Right lobe of liver (tissue), 6 donors: ENCODE measurements around the gene ACE2. TPM values are rescaled to one million over a fixed set of nuclear protein-coding genes. Genes with fewer than 3 reads are reported as not detected.
A peak's percentile ranks its signal among the peaks of the same experiment; 100 is the strongest.

Experiments
- ATAC-seq, 4 donors: fragments of 200-7000 bp; cut with Tn5 transposase; one replicate each; pipeline ENCODE4 v1.9.1; 2020; ENCODE audit warnings: mild to moderate bottlenecking in 4 of 4, moderate library complexity in 4 of 4
- DNase-seq, 3 donors: peaks; one replicate each; pipeline ENCODE4 v3.0.0-alpha.2; 2020
- H3K27ac ChIP-seq, 3 donors: fragments of 200-600 bp; one replicate each; pipeline ENCODE4 v1.8.0; 2022
- H3K27me3 ChIP-seq, 2 donors: fragments of 200-600 bp; one replicate each; pipeline ENCODE4 v1.8.0; 2022
- H3K36me3 ChIP-seq, 4 donors: fragments of 200-600 bp; sonication (generic) in 1 of 4; one replicate each; pipeline versions ENCODE4 v1.5.1 to v1.8.0; 2017 to 2022; ENCODE audit warnings: control low read depth in 1 of 4
- H3K4me1 ChIP-seq, 4 donors: fragments of 200-600 bp; sonication (generic) in 1 of 4; one replicate each; pipeline versions ENCODE4 v1.5.1 to v1.8.0; 2017 to 2022; ENCODE audit warnings: control low read depth in 1 of 4
- H3K4me3 ChIP-seq, 3 donors: fragments of 200-600 bp; one replicate each; pipeline ENCODE4 v1.8.0; 2022
- H3K9me3 ChIP-seq, 4 donors: fragments of 200-600 bp; sonication (generic) in 1 of 4; one replicate each; pipeline versions ENCODE4 v1.5.1 to v1.8.0; 2017 to 2022; ENCODE audit warnings: control low read depth in 1 of 4
- POLR2A ChIP-seq: fragments of 450-650 bp; IDR thresholded peaks from one replicate; pipeline ENCODE4 v1.6.1; 2017; ENCODE audit warnings: antibody characterized with exemption, mild to moderate bottlenecking
- WGBS: methylation state at CpG from one replicate; pipeline ENCODE4 v1.1.6; 2018; ENCODE audit warnings: low coverage, low lambda C conversion rate; ENCODE audit not compliant: insufficient coverage; ENCODE audit errors: missing lambda C conversion rate; 5-methylcytosine and 5-hydroxymethylcytosine counted together
- intact Hi-C, 2 donors: fragments of 100-400 bp; cut with DNase I; formaldehyde crosslinking; loops; one replicate each; pipeline versions ENCODE4 v1.11.2 to v1.14.1; 2022
- total RNA-seq, 6 experiments: library from RNA; depleted of rRNA in 2 of 6; stranded (reverse); fragments of >200 nt in 2 of 6; fragmentation: NEBNext Ultra II Directional in 3 of 6; extraction: Animal tissue kit (Norgen Biotek cat#: 25700) in 3 of 6; gene quantifications; one replicate each; pipeline versions ENCODE4 v1.1.0 to v1.2.4, GENCODE V29; 2016 to 2023
- TF ChIP-seq, protein P1 (sequence below), 4 donors: fragments of 200-600 bp in 3 of 4; fragments of 450-650 bp in 1 of 4; IDR thresholded peaks; one replicate each; pipeline versions ENCODE4 v1.5.1 to v1.8.0; 2016 to 2022; ENCODE audit warnings: antibody characterized with exemption in 4 of 4, mild to moderate bottlenecking in 2 of 4
- donor health status: DM: no; HTN: yes; CAD: no.
- donor health status: DM: no; HTN: no; CAD: no.
- donor health status: DM: no; HTN: no; CAD: no.
- donor health status: DM: no; HTN: yes; CAD: no.
- donor health status: DM: no; HTN: yes; CAD: no.

The ACE2 gene
- total RNA-seq, 6 experiments from 2014 or later, result 0.92 to 8.7 (median 1.4) TPM

DNA sequence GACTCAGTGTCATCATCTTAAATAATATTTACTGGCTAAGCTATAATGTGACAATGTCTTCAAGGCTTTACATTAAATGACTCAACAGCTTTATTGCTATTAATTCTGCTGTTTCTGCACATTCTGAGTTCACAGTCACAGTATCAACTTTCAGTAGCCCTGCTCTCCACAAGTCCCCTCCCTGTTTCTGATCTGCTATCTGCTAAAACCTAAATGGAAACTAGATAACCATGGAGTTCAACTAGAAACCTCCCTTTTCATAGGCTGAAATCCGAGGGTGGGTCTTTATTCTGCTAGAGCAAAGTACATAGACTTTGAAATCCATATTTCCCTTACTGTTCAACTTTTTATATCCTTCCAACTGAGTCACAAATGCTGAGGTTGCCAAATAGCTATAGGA is 5.4 kb upstream of the ACE2 start:
- TF ChIP-seq, protein P1, sequence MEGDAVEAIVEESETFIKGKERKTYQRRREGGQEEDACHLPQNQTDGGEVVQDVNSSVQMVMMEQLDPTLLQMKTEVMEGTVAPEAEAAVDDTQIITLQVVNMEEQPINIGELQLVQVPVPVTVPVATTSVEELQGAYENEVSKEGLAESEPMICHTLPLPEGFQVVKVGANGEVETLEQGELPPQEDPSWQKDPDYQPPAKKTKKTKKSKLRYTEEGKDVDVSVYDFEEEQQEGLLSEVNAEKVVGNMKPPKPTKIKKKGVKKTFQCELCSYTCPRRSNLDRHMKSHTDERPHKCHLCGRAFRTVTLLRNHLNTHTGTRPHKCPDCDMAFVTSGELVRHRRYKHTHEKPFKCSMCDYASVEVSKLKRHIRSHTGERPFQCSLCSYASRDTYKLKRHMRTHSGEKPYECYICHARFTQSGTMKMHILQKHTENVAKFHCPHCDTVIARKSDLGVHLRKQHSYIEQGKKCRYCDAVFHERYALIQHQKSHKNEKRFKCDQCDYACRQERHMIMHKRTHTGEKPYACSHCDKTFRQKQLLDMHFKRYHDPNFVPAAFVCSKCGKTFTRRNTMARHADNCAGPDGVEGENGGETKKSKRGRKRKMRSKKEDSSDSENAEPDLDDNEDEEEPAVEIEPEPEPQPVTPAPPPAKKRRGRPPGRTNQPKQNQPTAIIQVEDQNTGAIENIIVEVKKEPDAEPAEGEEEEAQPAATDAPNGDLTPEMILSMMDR (IDR thresholded peaks at IDR 0.05), result no peak
- no peak for TF ChIP-seq POLR2A
- 7% methylated on average over 1 of the region's 1 CpG for WGBS
- intact Hi-C loops, result no loop called here
- ATAC-seq, result no peak
- Histone ChIP-seq H3K27ac (no peak overlapping the region), H3K4me3 (no peak overlapping the region), H3K4me1 (peaks cover 0 to 13% (median 0%) of the 10 kb centered on the region in 4 donors), H3K27me3 (no peaks in the 10 kb centered on the region), H3K36me3 (no peaks in the 10 kb centered on the region), H3K9me3 (no peaks in the 10 kb centered on the region)
- no peak for DNase-seq

DNA sequence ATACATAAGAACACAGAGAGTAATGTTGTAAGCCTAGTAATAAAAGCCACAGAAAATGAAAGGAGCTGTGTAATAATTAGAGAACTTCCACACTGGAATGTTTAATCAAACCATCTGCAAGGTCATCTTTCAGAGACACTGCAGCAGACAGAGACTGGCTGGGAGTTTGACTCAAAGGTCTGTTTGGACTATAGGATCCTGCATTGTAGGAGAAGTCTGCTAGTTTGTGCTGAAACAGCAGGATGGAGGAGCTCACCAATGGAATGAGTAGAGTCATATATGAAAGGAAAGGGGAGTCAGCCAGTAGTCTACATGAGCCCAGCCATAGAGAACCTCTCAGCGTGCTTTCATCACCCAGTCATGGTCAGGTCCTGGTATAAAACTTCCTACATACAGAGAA is 4.5 kb upstream of the ACE2 start:
- Histone ChIP-seq H3K27me3 (no peaks in the 10 kb centered on the region), H3K27ac (no peak overlapping the region), H3K9me3 (no peaks in the 10 kb centered on the region), H3K4me1 (peaks cover 0 to 14% (median 0%) of the 10 kb centered on the region in 4 donors), H3K36me3 (no peaks in the 10 kb centered on the region), H3K4me3 (no peak overlapping the region)
- TF ChIP-seq, protein P1 (IDR thresholded peaks at IDR 0.05), result no peak
- no peak for TF ChIP-seq POLR2A
- DNase-seq (no peak), ATAC-seq (no peak)
- intact Hi-C loops, result no loop called here
- 56% methylated on average over 1 of the region's 1 CpG for WGBS

DNA sequence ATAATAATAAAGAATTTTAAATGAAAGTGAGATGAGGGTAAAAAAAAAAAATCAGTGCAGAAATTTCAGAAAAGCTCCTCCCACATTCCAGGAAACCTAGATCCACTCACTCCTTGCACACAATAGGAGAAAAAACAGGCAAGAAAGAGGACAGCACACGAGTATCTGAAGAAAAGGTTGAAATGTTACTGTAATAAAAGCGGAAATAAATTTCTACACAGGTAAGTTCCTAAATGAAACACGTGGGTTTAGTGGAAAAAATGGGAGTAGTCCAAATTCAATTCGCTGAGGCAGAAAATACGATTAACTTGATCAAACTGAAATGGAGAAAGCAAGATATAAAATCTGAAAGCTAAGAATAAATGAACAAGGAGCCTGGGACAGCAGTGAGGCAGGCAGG is 2.0 kb upstream of the ACE2 start:
- no peaks in the 10 kb centered on the region for H3K9me3 ChIP-seq
- intact Hi-C loops, result no loop called here
- DNase-seq (no peak), ATAC-seq (no peak)
- no peak overlapping the region for H3K4me3 ChIP-seq
- H3K4me1 ChIP-seq, result peaks cover 0 to 14% (median 0%) of the 10 kb centered on the region in 4 donors
- no peak for TF ChIP-seq POLR2A
- TF ChIP-seq, protein P1 (IDR thresholded peaks at IDR 0.05), result no peak
- 57% methylated on average over 5 of the region's 5 CpGs for WGBS
- H3K27me3 ChIP-seq, result no peaks in the 10 kb centered on the region
- H3K27ac ChIP-seq, result no peak overlapping the region
- H3K36me3 ChIP-seq, result no peaks in the 10 kb centered on the region

DNA sequence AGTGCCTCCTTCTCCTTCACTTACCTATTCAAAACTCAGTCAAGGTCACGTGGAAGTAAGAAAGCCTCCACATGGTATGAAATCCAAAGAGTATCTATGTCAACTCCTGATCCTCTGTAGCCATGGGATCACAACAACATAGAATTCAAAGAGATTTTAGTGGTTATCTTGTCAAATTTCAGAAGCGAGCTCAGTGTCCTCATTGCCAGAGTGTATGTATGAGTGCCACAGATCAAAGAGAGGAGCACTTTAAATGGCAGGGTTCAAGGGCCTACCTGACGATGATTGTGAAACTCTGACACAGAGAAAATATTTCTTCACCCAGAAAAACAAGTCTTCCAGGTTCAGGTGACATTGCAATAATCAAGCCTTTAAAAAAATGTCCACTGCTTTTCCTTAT is 1.2 kb upstream of the ACE2 start:
- Histone ChIP-seq H3K9me3 (no peaks in the 10 kb centered on the region), H3K36me3 (no peaks in the 10 kb centered on the region), H3K4me3 (no peak overlapping the region), H3K27ac (no peak overlapping the region), H3K27me3 (no peaks in the 10 kb centered on the region), H3K4me1 (peaks cover 0 to 14% (median 0%) of the 10 kb centered on the region in 4 donors)
- intact Hi-C loops, result no loop called here
- 39% methylated on average over 3 of the region's 3 CpGs for WGBS
- DNase-seq (no peak), ATAC-seq (peak; percentile 26 to 82 (median 50))
- TF ChIP-seq POLR2A, result no peak
- TF ChIP-seq, protein P1 (IDR thresholded peaks at IDR 0.05), result no peak

DNA sequence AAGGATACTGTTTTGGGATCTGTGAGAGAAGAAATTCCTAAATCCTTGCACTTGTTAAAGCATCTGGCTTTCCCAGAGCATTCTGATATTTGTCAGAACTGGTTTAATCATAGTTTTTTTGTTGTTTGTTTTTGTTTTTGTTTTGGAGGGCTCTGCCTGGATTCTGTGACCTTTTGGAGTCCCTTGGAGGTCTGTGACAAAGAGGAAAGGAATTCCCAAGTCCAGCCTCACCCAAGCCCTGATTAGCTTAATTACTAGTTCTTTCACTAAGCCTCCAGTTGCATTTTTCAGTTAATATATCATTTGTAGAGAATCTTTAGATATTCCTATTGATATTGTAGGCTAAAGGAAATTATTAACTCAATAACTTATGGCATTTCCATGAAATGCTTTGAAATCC is 711 bp downstream of the ACE2 start:
- TF ChIP-seq, protein P1 (IDR thresholded peaks at IDR 0.05), result no peak
- no peak for TF ChIP-seq POLR2A
- Histone ChIP-seq H3K36me3 (no peaks in the 10 kb centered on the region), H3K9me3 (no peaks in the 10 kb centered on the region), H3K4me1 (peaks cover 0 to 14% (median 0%) of the 10 kb centered on the region in 4 donors), H3K27ac (no peak overlapping the region), H3K4me3 (peak overlapping the region in 1 of 3 donors; percentile 2), H3K27me3 (no peaks in the 10 kb centered on the region)
- no peak for ATAC-seq
- DNase-seq, result no peak
- intact Hi-C loops, result no loop called here
